ENCODE data around the gene UCK2.

Gene UCK2

GRCh38 chr1:165947797-165948455 is 120.5 kb downstream of the UCK2 start:
- DNase-seq, result no peak

- no peak for DNase-seq
These were observed 122.1 kb downstream of the UCK2 start for GRCh38 chr1:165949335-165950130.

GRCh38 chr1:165954940-165955339 is 127.5 kb downstream of the UCK2 start:
- no peak for DNase-seq

GRCh38 chr1:165958306-165958705 is 130.9 kb downstream of the UCK2 start:
- no peak for DNase-seq

- DNase-seq, result no peak
These were observed 132.7 kb downstream of the UCK2 start for GRCh38 chr1:165960136-165960535.

GRCh38 chr1:165960881-165961280 is 133.5 kb downstream of the UCK2 start:
- no peak for DNase-seq

Data from DMS53 (cell line).